HG03135 (cell line): ENCODE results near the gene VPS35.

Source experiments
- ATAC-seq: cut with Tn5 transposase; IDR thresholded peaks from one replicate; pipeline ENCODE4 v1.9.1; 2021; ENCODE audit warnings: mild to moderate bottlenecking, moderate library complexity; ENCODE audit not compliant: unreplicated experiment

VPS35 gene

GRCh38 chr16:46688654-46689364 is at the start of gene VPS35:
Gene VPS35 (minus strand): TSS chr16:46689178. CDS start chr16:46689133, 45 bp downstream.
- peak; percentile 84 for ATAC-seq

- ATAC-seq, result no peak
These were observed 48.7 kb upstream of the VPS35 start for GRCh38 chr16:46737621-46738214.

- ATAC-seq, result no peak
These were observed 47.7 kb upstream of the VPS35 start for GRCh38 chr16:46736695-46737094.

- ATAC-seq, result no peak
These were observed 44.4 kb upstream of the VPS35 start for GRCh38 chr16:46733319-46733830.

- ATAC-seq, result no peak
These were observed 43.6 kb upstream of the VPS35 start for GRCh38 chr16:46732561-46732960.

GRCh38 chr16:46731691-46732555 is 42.9 kb upstream of the VPS35 start:
- ATAC-seq, result no peak

- ATAC-seq, result no peak
These were observed 42.1 kb upstream of the VPS35 start for GRCh38 chr16:46730801-46731690.

- no peak for ATAC-seq
These were observed 41.1 kb upstream of the VPS35 start for GRCh38 chr16:46730126-46730525.

- ATAC-seq, result no peak
These were observed 40.5 kb upstream of the VPS35 start for GRCh38 chr16:46729326-46729995.

GRCh38 chr16:46728806-46729205 is 39.8 kb upstream of the VPS35 start:
- ATAC-seq, result no peak

GRCh38 chr16:46727630-46728029 is 38.7 kb upstream of the VPS35 start:
- ATAC-seq, result no peak

- no peak for ATAC-seq
These were observed 38.2 kb upstream of the VPS35 start for GRCh38 chr16:46727184-46727583.

- no peak for ATAC-seq
These were observed 32.9 kb upstream of the VPS35 start for GRCh38 chr16:46721885-46722284.

- no peak for ATAC-seq
These were observed 31.6 kb upstream of the VPS35 start for GRCh38 chr16:46720619-46721018.

- ATAC-seq, result no peak
These were observed 30.6 kb upstream of the VPS35 start for GRCh38 chr16:46719528-46719927.

GRCh38 chr16:46718214-46718613 is 29.2 kb upstream of the VPS35 start:
- no peak for ATAC-seq

- no peak for ATAC-seq
These were observed 28.7 kb upstream of the VPS35 start for GRCh38 chr16:46717692-46718091.

GRCh38 chr16:46715769-46716305 is 26.9 kb upstream of the VPS35 start:
- ATAC-seq, result no peak

- no peak for ATAC-seq
These were observed 26.0 kb upstream of the VPS35 start for GRCh38 chr16:46714797-46715591.
